ENCODE data around the gene TMPO.
"Not testable (repeated sequence)": the region's sequence is repeated elsewhere in the genome, so short reads cannot be mapped to it uniquely, and the experiment has no call there.

Gene TMPO

DNA sequence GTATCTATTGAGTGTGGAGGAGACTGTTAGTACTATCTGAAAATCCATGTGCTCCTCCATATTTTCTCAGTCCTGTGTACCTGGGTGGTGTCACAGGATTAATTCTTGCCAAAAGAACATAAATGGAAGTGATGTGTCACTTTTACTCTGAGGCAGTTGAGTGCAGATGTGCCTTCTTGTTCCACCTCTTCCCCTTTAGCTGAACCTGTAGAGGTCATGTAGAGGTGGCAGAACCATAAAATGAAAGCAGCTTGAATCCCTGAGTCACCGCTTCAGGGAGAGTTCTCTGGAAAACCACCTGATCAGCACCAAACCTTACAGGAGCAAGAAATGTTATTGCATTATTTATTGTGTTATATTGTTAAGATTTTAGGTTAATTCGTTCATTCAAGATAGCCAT lies 63.4 kb downstream of the TMPO start:
- DNase-seq = no peak

- DNase-seq = no peak
Observed at GRCh38 chr12:98579347-98579746, 64.0 kb downstream of the TMPO start.

DNA sequence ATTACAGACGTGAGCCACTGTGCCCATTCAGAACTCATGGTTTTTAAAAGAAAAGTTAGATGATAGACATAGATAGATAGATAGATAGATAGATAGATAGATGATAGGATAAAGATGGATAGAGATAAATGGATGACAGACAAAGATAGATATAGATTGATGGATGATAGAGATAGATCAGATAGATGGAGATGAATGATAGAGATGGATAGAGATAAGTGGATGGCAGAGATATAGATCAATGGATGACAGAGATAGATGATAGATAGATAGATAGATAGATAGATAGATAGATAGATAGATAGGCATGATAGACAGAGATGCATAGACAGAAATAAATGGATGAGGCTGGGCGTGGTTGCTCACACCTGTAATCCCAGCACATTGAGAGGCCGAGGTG lies 64.4 kb downstream of the TMPO start:
- no peak for DNase-seq

DNA sequence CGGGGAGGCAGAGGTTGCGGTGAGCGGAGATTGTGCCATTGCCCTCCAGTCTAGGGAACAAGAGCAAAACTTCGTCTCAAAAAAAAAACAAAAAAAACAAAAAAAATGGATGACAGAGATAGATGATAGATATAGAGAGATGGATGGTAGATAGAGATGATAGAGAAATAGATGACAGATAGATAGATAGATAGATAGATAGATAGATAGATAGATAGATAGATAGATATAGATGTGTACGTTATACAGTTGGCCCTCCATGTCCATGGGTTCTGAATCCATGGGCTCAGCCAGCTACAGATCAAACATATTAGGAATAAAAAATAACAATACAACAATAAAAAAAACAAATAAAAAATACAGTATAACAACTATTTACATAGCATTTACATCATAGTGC lies 65.3 kb downstream of the TMPO start:
- no peak for DNase-seq

- no peak for DNase-seq
Observed at GRCh38 chr12:98581101-98581500, 65.7 kb downstream of the TMPO start.

DNA sequence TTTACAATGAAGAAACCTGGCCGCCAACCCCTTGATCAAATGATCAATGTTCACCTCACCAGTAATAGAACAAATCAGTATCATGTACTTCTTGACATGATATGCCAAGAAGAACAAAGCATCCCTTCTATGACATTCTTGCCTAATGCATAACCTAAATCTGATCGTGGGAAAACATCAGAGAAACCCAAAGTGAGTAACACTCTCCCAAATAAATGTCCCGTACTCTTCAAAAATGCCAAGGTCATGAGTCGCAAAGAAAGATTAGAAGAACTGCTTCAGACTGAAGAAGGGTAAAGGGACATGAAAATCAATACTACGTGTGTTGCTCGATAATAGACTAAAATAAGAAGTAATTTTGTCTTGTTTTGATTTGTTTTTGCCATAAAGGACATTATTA lies 66.7 kb downstream of the TMPO start:
- DNase-seq = no peak

DNA sequence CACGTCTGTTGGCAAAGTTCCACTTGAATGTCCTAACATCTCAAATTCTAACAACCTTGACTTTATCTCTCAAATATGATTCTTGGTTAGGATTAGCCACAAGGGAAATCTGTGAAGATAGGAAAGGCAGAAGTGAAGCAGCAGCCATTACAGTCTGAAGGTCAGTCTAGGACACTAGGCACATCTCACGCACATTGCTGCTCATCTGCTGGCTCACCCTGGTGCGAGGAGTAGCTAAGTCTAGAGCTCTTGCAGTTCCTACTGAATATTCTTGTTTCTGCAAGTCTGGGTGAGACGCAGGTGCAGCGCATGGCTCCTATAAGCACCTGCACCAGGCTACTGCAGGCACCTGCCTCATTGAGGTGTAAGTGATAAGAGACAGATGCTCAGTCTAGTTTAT lies 71.7 kb downstream of the TMPO start:
- DNase-seq = no peak

- no peak for DNase-seq
Observed at GRCh38 chr12:98591209-98591608, 75.8 kb downstream of the TMPO start.

GRCh38 chr12:98592825-98593322 lies 77.5 kb downstream of the TMPO start:
- DNase-seq = no peak

DNA sequence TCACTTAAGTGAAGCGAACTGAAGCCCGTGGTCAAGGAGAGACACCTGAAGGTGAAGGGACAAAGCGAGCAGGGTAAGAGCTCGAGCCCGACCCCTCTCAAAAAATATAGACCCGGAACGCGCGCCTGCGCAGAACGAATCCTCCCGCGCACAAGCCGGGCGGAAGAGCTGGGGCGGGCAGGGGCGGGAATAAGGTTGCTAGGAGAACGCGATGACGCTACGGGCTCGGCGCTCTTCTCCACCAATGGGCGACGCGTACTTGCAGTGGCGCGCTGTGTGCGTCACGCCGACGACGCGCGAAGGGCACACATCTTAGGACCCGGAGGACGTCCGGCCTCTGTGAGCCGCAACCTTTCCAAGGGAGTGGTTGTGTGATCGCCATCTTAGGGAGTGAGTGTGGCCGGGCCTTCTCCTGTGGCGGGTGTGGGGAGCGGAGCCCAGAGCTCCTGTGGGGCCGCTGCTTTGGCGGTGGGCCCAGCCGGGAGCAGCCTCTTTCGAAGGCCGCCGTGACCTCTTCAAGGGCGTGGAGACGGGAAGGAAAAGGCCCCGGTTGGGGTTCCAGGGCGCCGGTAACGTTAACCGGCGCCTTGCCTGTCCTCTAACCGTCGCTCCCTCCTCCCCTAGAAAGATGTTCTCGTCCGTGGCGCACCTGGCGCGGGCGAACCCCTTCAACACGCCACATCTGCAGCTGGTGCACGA lies 78.1 kb downstream of the TMPO start, which contains the start of gene SLC25A3:
SLC25A3 (plus strand) TSS at position 336 of the 699 bp plus-strand sequence; CDS start at position 629, 293 bp downstream.
- DNase-seq = peak; percentile 60 to 99 (median 95)

DNA sequence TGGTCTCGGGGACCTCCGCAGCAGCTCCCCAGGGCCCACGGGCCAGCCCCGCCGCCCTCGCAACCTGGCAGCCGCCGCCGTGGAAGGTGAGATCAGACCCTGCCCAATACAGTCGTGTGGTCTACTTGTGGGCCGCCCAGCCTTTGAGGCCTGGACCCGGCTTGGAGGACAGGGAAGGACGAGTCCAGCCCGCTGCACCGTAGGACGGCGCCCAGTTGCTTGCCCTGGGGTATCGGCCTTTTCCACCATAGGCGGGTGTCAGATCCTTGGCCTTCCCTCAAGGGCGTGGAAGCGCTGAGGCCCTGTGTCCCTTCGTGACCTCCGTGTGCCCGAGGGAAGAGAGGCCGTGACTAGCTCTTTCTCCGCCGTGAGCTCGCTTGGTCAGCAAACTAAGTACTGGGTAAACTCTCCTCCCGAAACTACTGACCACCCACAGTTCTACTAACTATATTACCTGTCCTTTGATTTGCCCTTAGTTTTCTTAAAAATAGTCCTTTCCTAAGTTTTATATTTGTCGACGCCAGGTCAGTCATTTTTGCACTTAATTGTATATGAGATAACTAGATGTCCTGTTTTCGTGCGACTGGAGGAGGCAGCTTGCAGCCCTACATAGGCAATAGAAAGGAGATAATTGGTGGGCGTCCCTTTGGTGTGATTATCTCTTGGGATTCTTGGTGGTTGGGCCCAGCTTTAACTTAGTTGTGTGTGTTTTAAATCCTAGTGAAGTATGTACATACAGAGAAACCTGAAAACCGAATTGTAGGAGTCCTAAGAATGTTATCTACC lies 78.9 kb downstream of the TMPO start:
- DNase-seq = peak in 18 of 56 donors; percentile 13 to 63 (median 44)

DNA sequence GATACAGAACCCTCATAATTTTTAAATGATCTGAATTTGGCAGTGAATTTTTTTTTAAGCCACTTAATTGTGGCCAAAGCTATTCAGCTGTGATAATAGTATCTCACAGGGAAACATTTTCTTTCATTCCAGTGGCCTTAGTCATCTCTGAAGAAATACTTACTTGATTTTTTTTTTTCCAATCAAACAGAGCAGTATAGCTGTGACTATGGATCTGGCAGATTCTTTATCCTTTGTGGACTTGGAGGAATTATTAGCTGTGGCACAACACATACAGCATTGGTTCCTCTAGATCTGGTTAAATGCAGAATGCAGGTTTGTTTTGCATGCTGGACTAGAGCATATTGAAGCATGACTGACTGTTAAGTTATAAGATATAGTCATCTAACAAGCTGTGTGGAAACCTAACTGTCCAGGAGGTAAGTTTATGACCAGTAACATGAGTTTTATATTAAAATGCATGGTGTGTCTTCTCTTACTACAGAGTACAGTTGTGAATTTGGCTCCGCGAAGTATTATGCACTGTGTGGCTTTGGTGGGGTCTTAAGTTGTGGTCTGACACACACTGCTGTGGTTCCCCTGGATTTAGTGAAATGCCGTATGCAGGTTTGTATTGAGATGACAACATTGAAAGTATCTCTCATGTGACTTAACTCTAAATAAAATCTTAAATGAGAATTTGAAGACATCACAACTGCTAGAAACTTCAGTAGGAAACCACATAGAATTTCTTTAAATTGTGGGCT lies 80.0 kb downstream of the TMPO start:
- DNase-seq = no peak

- not testable (repeated sequence) for DNase-seq
Observed at GRCh38 chr12:98597313-98597712, 81.9 kb downstream of the TMPO start.
